C4-2B (cell line): ENCODE measurements around the gene SPINK5.

Experiments used
- CTCF ChIP-seq: fragments of 450-650 bp; conservative IDR thresholded peaks from 2 replicates; pipeline ENCODE4 v1.5.1; 2017; ENCODE audit warnings: mild to moderate bottlenecking
- ZFX ChIP-seq: fragments of 450-650 bp; IDR thresholded peaks from 2 replicates; pipeline ENCODE4 v1.6.1; 2017

GRCh38 chr5:148090146-148090772 is 26.5 kb downstream of the SPINK5 start:
- TF ChIP-seq CTCF (no peak), ZFX (no peak)
